A673 (cell line): Measurements from ENCODE around the gene ZNF76. TPM values are rescaled to one million over a fixed set of nuclear protein-coding genes. Genes with fewer than 3 reads are reported as not detected.

Source experiments
- BruUV-seq: library from RNA; stranded (reverse); fragments of 400-500 nt; replicated peaks from 2 replicates; lab custom pipeline; 2021; lab: Mats Ljungman, UMichigan
- CTCF ChIA-PET: fragments of 300-600 bp; sonication (Branson Sonifier 250); formaldehyde crosslinking; loops from one replicate; lab custom pipeline; 2022; ENCODE audit warnings: antibody characterized with exemption; lab: Charles Lee
- POLR2A ChIA-PET: fragments of 300-600 bp; sonication (Branson Sonifier 250); formaldehyde crosslinking; loops from one replicate; lab custom pipeline; 2022; ENCODE audit warnings: antibody characterized with exemption; ENCODE audit not compliant: low non-redundant PET; lab: Charles Lee
- DNase-seq: peaks from one replicate; pipeline ENCODE4 v3.0.0-alpha.2; 2015; ENCODE audit warnings: low spot score
- H3K27ac ChIP-seq: fragments of 200-600 bp; sonication (generic); 2 replicates; pipeline ENCODE4 v1.5.1; 2016; ENCODE audit warnings: mixed run types, low read depth, mild to moderate bottlenecking, mixed read lengths, antibody characterized with exemption, low read length; ENCODE audit not compliant: poor library complexity, severe bottlenecking
- H3K27me3 ChIP-seq: fragments of 200-600 bp; sonication (generic); replicated peaks from 2 replicates; pipeline ENCODE4 v1.6.1; 2017; ENCODE audit warnings: mixed run types, low read depth, mild to moderate bottlenecking, mixed read lengths, antibody characterized with exemption, low read length; ENCODE audit not compliant: insufficient read depth, poor library complexity
- H3K36me3 ChIP-seq: fragments of 200-600 bp; sonication (generic); 2 replicates; pipeline ENCODE4 v1.6.1; 2016; ENCODE audit warnings: mixed run types, mild to moderate bottlenecking, mixed read lengths, antibody characterized with exemption, low read length; ENCODE audit not compliant: insufficient read depth, poor library complexity, severe bottlenecking
- H3K4me1 ChIP-seq: fragments of 200-600 bp; sonication (generic); 2 replicates; pipeline ENCODE4 v1.6.1; 2017; ENCODE audit warnings: mixed run types, mild to moderate bottlenecking, mixed read lengths, antibody characterized with exemption, low read length; ENCODE audit not compliant: insufficient read depth, poor library complexity, severe bottlenecking
- H3K4me3 ChIP-seq: fragments of 200-600 bp; sonication (generic); 2 replicates; pipeline ENCODE4 v1.5.1; 2016; ENCODE audit warnings: low read depth, mixed run types, mild to moderate bottlenecking, mixed read lengths, low read length; ENCODE audit not compliant: poor library complexity, severe bottlenecking
- H3K9me3 ChIP-seq: fragments of 200-600 bp; sonication (generic); 2 replicates; pipeline ENCODE4 v1.6.1; 2016; ENCODE audit warnings: mixed run types, low read depth, mild to moderate bottlenecking, mixed read lengths, antibody characterized with exemption, low read length; ENCODE audit not compliant: poor library complexity, severe bottlenecking
- CTCF ChIP-seq: fragments of 300-800, 200-600 bp; sonication (generic); conservative IDR thresholded peaks from 2 replicates; pipeline ENCODE4 v1.5.1; 2017; ENCODE audit warnings: low read depth, mild to moderate bottlenecking, antibody characterized with exemption, low read length, moderate library complexity, mixed read lengths
- EZH2 ChIP-seq: fragments of 200-600 bp; sonication (generic); IDR thresholded peaks from 2 replicates; pipeline ENCODE4 v1.6.1; 2017; ENCODE audit warnings: borderline replicate concordance, low read depth, mild to moderate bottlenecking, mixed read lengths, antibody characterized with exemption, low read length; ENCODE audit not compliant: poor library complexity, severe bottlenecking
- intact Hi-C: fragments of 100-400 bp; cut with micrococcal nuclease; formaldehyde crosslinking; loops from one replicate; pipeline ENCODE4 v1.10.0; 2022; ENCODE audit not compliant: unreplicated experiment
- total RNA-seq: library from RNA; stranded (reverse); gene quantifications from 2 replicates; pipeline ENCODE4 v1.2.3, GENCODE V29; 2021

The ZNF76 gene
- total RNA-seq, 1 experiment from 2014 or later, result 28.7 TPM

- POLR2A ChIA-PET, result interaction anchor here (0.6 kb wide), 1 partner anchor 26 kb away, joined by 6 read pairs; no protein-coding TSS in a partner anchor
- H3K4me3 ChIP-seq, result no peak overlapping the region
- H3K27ac ChIP-seq, result no peak overlapping the region
- CTCF ChIA-PET, result no interaction called here
- H3K36me3 ChIP-seq, result no peaks in the 10 kb centered on the region
- no peaks in the 10 kb centered on the region for H3K27me3 ChIP-seq
- no TSS peak for BruUV-seq
- H3K9me3 ChIP-seq, result no peaks in the 10 kb centered on the region
- no peak for DNase-seq
- intact Hi-C loops, result no loop called here
- H3K4me1 ChIP-seq, result no peaks in the 10 kb centered on the region
- TF ChIP-seq EZH2 (no peak), CTCF (no peak)
Measured at GRCh38 chr6:35231563-35231962, 28.0 kb upstream of the ZNF76 start.

- Histone ChIP-seq H3K4me3 (no peak overlapping the region), H3K36me3 (no peaks in the 10 kb centered on the region), H3K27ac (no peak overlapping the region), H3K27me3 (no peaks in the 10 kb centered on the region), H3K9me3 (no peaks in the 10 kb centered on the region), H3K4me1 (no peaks in the 10 kb centered on the region)
- CTCF ChIA-PET, result no interaction called here
- POLR2A ChIA-PET, result no interaction called here
- TF ChIP-seq EZH2 (no peak), CTCF (no peak)
- BruUV-seq, result no TSS peak
- intact Hi-C loops, result no loop called here
- DNase-seq, result no peak
Measured at GRCh38 chr6:35234901-35235300, 24.6 kb upstream of the ZNF76 start.

- Histone ChIP-seq H3K4me1 (no peaks in the 10 kb centered on the region), H3K9me3 (no peaks in the 10 kb centered on the region), H3K4me3 (no peak overlapping the region), H3K27me3 (no peaks in the 10 kb centered on the region), H3K27ac (no peak overlapping the region), H3K36me3 (no peaks in the 10 kb centered on the region)
- intact Hi-C loops, result no loop called here
- DNase-seq, result no peak
- POLR2A ChIA-PET, result no interaction called here
- CTCF ChIA-PET, result no interaction called here
- no TSS peak for BruUV-seq
- TF ChIP-seq CTCF (no peak), EZH2 (no peak)
Measured at GRCh38 chr6:35236223-35236622, 23.3 kb upstream of the ZNF76 start.
